ENCODE data around the gene HERC2.
"Not testable (repeated sequence)": the region's sequence is repeated elsewhere in the genome, so short reads cannot be mapped to it uniquely, and the experiment has no call there.

Gene HERC2

GRCh38 chr15:28165791-28166190 is 156.2 kb downstream of the HERC2 start:
- Mint-ChIP-seq H3K27me3 (no peaks in the 10 kb centered on the region), H3K4me1 (no peaks in the 10 kb centered on the region), H3K4me3 (no peak overlapping the region), H3K27ac (no peak overlapping the region), H3K9me3 (no peaks in the 10 kb centered on the region), H3K36me3 (peaks cover 65 to 72% of the 10 kb centered on the region in 2 donors)
- no peak for DNase-seq
- ATAC-seq (replicated peaks) = no peak

- H3K36me3 Mint-ChIP-seq = peaks cover 67 to 74% of the 10 kb centered on the region in 2 donors
- H3K27ac Mint-ChIP-seq = no peak overlapping the region
- H3K27me3 Mint-ChIP-seq = no peaks in the 10 kb centered on the region
- ATAC-seq (replicated peaks) (no peak), DNase-seq (no peak)
- no peak overlapping the region for H3K4me3 Mint-ChIP-seq
- no peaks in the 10 kb centered on the region for H3K4me1 Mint-ChIP-seq
- H3K9me3 Mint-ChIP-seq = no peaks in the 10 kb centered on the region
These were observed 157.1 kb downstream of the HERC2 start for GRCh38 chr15:28164876-28165275.

- DNase-seq (no peak), ATAC-seq (replicated peaks) (no peak)
- Mint-ChIP-seq H3K9me3 (peaks cover 13 to 21% of the 10 kb centered on the region in 2 donors), H3K27ac (no peak overlapping the region), H3K4me3 (no peak overlapping the region), H3K36me3 (peaks cover 37 to 44% of the 10 kb centered on the region in 2 donors), H3K27me3 (no peaks in the 10 kb centered on the region), H3K4me1 (no peaks in the 10 kb centered on the region)
These were observed 167.7 kb downstream of the HERC2 start for GRCh38 chr15:28154283-28154682.

GRCh38 chr15:28153492-28154119 is 168.4 kb downstream of the HERC2 start:
- DNase-seq = no peak
- H3K4me3 Mint-ChIP-seq = no peak overlapping the region
- H3K27me3 Mint-ChIP-seq = no peaks in the 10 kb centered on the region
- ATAC-seq (replicated peaks) = no peak
- peaks cover 41 to 48% of the 10 kb centered on the region in 2 donors for H3K36me3 Mint-ChIP-seq
- peaks cover 20 to 27% of the 10 kb centered on the region in 2 donors for H3K9me3 Mint-ChIP-seq
- H3K27ac Mint-ChIP-seq = no peak overlapping the region
- H3K4me1 Mint-ChIP-seq = no peaks in the 10 kb centered on the region

- not testable (repeated sequence) for H3K4me1 Mint-ChIP-seq, H3K27ac Mint-ChIP-seq, DNase-seq
These were observed 169.4 kb downstream of the HERC2 start for GRCh38 chr15:28152538-28152923.

GRCh38 chr15:28151864-28152537 is 170.0 kb downstream of the HERC2 start:
- Mint-ChIP-seq H3K27ac (peak overlapping the region; percentile 31), H3K36me3 (peaks cover 39 to 50% of the 10 kb centered on the region in 2 donors), H3K9me3 (peaks cover 21% of the 10 kb centered on the region in 2 donors)
- DNase-seq; H3K4me3 Mint-ChIP-seq; H3K27me3 Mint-ChIP-seq; ATAC-seq (replicated peaks); H3K4me1 Mint-ChIP-seq: not testable (repeated sequence)

More at GRCh38 chr15:28152538-28152923, 169.4 kb downstream of the HERC2 start:
- Mint-ChIP-seq H3K9me3 (peaks cover 21% of the 10 kb centered on the region in 2 donors), H3K36me3 (peaks cover 43 to 49% of the 10 kb centered on the region in 2 donors)
- H3K4me3 Mint-ChIP-seq; H3K27me3 Mint-ChIP-seq; ATAC-seq (replicated peaks): not testable (repeated sequence)

- no peak for DNase-seq
- H3K9me3 Mint-ChIP-seq = peaks cover 20 to 21% of the 10 kb centered on the region in 2 donors
- no peak overlapping the region for H3K27ac Mint-ChIP-seq
- H3K27me3 Mint-ChIP-seq = no peaks in the 10 kb centered on the region
- no peak overlapping the region for H3K4me3 Mint-ChIP-seq
- no peaks in the 10 kb centered on the region for H3K4me1 Mint-ChIP-seq
- H3K36me3 Mint-ChIP-seq = peaks cover 65 to 82% of the 10 kb centered on the region in 2 donors
- no peak for ATAC-seq (replicated peaks)
These were observed 174.2 kb downstream of the HERC2 start for GRCh38 chr15:28147801-28148200.

GRCh38 chr15:28145419-28145818 is 176.6 kb downstream of the HERC2 start:
- Mint-ChIP-seq H3K36me3 (peaks cover 59 to 71% of the 10 kb centered on the region in 2 donors), H3K9me3 (peaks cover 16 to 18% of the 10 kb centered on the region in 2 donors)
- not testable (repeated sequence) for DNase-seq; H3K27me3 Mint-ChIP-seq; H3K4me3 Mint-ChIP-seq; ATAC-seq (replicated peaks); H3K27ac Mint-ChIP-seq; H3K4me1 Mint-ChIP-seq

- no peak for DNase-seq
- ATAC-seq (replicated peaks) = no peak
- no peak overlapping the region for H3K4me3 Mint-ChIP-seq
- H3K27ac Mint-ChIP-seq = no peak overlapping the region
- peaks cover 39 to 63% of the 10 kb centered on the region in 2 donors for H3K36me3 Mint-ChIP-seq
- no peaks in the 10 kb centered on the region for H3K27me3 Mint-ChIP-seq
- H3K9me3 Mint-ChIP-seq = no peaks in the 10 kb centered on the region
- H3K4me1 Mint-ChIP-seq = peaks cover 4 to 7% of the 10 kb centered on the region in 2 donors
These were observed 181.9 kb downstream of the HERC2 start for GRCh38 chr15:28140062-28140461.

- H3K4me3 Mint-ChIP-seq; DNase-seq; H3K27ac Mint-ChIP-seq; ATAC-seq (replicated peaks); H3K9me3 Mint-ChIP-seq; H3K27me3 Mint-ChIP-seq; H3K4me1 Mint-ChIP-seq: not testable (repeated sequence)
- H3K36me3 Mint-ChIP-seq = peaks cover 29 to 61% of the 10 kb centered on the region in 2 donors
These were observed 184.5 kb downstream of the HERC2 start for GRCh38 chr15:28137408-28138039.

GRCh38 chr15:28136236-28136904 is 185.6 kb downstream of the HERC2 start:
- peaks cover 27 to 59% of the 10 kb centered on the region in 2 donors for H3K36me3 Mint-ChIP-seq
- H3K4me1 Mint-ChIP-seq, H3K9me3 Mint-ChIP-seq, H3K27me3 Mint-ChIP-seq, H3K4me3 Mint-ChIP-seq, DNase-seq, H3K27ac Mint-ChIP-seq: not testable (repeated sequence)
- peak; percentile 84 to 85 for ATAC-seq (replicated peaks)

GRCh38 chr15:28133281-28133680 is 188.7 kb downstream of the HERC2 start:
- ATAC-seq (replicated peaks) (no peak), DNase-seq (no peak)
- Mint-ChIP-seq H3K4me1 (peaks cover 6 to 13% of the 10 kb centered on the region in 2 donors), H3K27me3 (no peaks in the 10 kb centered on the region), H3K4me3 (no peak overlapping the region), H3K9me3 (no peaks in the 10 kb centered on the region), H3K36me3 (peaks cover 34 to 50% of the 10 kb centered on the region in 2 donors), H3K27ac (no peak overlapping the region)

GRCh38 chr15:28132524-28133275 is 189.3 kb downstream of the HERC2 start:
- ATAC-seq (replicated peaks) = no peak

GRCh38 chr15:28131946-28132345 is 190.0 kb downstream of the HERC2 start:
- no peaks in the 10 kb centered on the region for H3K27me3 Mint-ChIP-seq
- no peak overlapping the region for H3K4me3 Mint-ChIP-seq
- no peaks in the 10 kb centered on the region for H3K9me3 Mint-ChIP-seq
- ATAC-seq (replicated peaks) = no peak
- peaks cover 35 to 51% of the 10 kb centered on the region in 2 donors for H3K36me3 Mint-ChIP-seq
- H3K4me1 Mint-ChIP-seq = peaks cover 13 to 22% of the 10 kb centered on the region in 2 donors
- H3K27ac Mint-ChIP-seq = no peak overlapping the region
- no peak for DNase-seq

More at GRCh38 chr15:28132524-28133275, 189.3 kb downstream of the HERC2 start:
- Mint-ChIP-seq H3K4me3 (no peak overlapping the region), H3K36me3 (peaks cover 35 to 52% of the 10 kb centered on the region in 2 donors), H3K9me3 (no peaks in the 10 kb centered on the region), H3K27me3 (no peaks in the 10 kb centered on the region), H3K4me1 (peaks cover 10 to 18% of the 10 kb centered on the region in 2 donors), H3K27ac (no peak overlapping the region)
- DNase-seq = no peak
